ENCODE results near the gene GGCX.
"Not testable (repeated sequence)": the region's sequence is repeated elsewhere in the genome, so short reads cannot be mapped to it uniquely, and the experiment has no call there.

The GGCX gene

GRCh38 chr2:85561280-85562212 is at the start of gene GGCX:
Gene GGCX (minus strand): TSS chr2:85561493. CDS start chr2:85561428, 65 bp downstream.
- peak; percentile 89 to 94 (median 93) for DNase-seq (ENCODE audit: low read depth in 2 of 3, low spot score in 1 of 3)

GRCh38 chr2:85607268-85608215 is 46.2 kb upstream of the GGCX start:
- no peak for DNase-seq (ENCODE audit: low read depth in 2 of 3, low spot score in 1 of 3)

- DNase-seq (ENCODE audit: low read depth in 2 of 3, low spot score in 1 of 3) = no peak
Measured at GRCh38 chr2:85606116-85606455, 44.8 kb upstream of the GGCX start.

GRCh38 chr2:85605406-85606115 is 44.3 kb upstream of the GGCX start:
- DNase-seq (ENCODE audit: low read depth in 2 of 3, low spot score in 1 of 3) = no peak

GRCh38 chr2:85604568-85605339 is 43.5 kb upstream of the GGCX start:
- no peak for DNase-seq (ENCODE audit: low read depth in 2 of 3, low spot score in 1 of 3)

- DNase-seq (ENCODE audit: low read depth in 2 of 3, low spot score in 1 of 3) = not testable (repeated sequence)
Measured at GRCh38 chr2:85604133-85604444, 42.8 kb upstream of the GGCX start.

- DNase-seq (ENCODE audit: low read depth in 2 of 3, low spot score in 1 of 3) = peak; percentile 75 to 80 (median 77)
Measured at GRCh38 chr2:85602476-85603234, 41.4 kb upstream of the GGCX start, which contains the start of gene TMEM150A. Gene TMEM150A (minus strand): TSS chr2:85602698. CDS start chr2:85601948, 750 bp downstream.

- DNase-seq (ENCODE audit: low read depth in 2 of 3, low spot score in 1 of 3) = no peak
Measured at GRCh38 chr2:85601771-85602475, 40.6 kb upstream of the GGCX start.

GRCh38 chr2:85600951-85601770 is 39.9 kb upstream of the GGCX start:
- no peak for DNase-seq (ENCODE audit: low read depth in 2 of 3, low spot score in 1 of 3)

GRCh38 chr2:85600235-85600575 is 38.9 kb upstream of the GGCX start:
- DNase-seq (ENCODE audit: low read depth in 2 of 3, low spot score in 1 of 3) = no peak

GRCh38 chr2:85599468-85600234 is 38.4 kb upstream of the GGCX start:
- DNase-seq (ENCODE audit: low read depth in 2 of 3, low spot score in 1 of 3) = no peak

GRCh38 chr2:85598594-85599340 is 37.5 kb upstream of the GGCX start:
- no peak for DNase-seq (ENCODE audit: low read depth in 2 of 3, low spot score in 1 of 3)

- DNase-seq (ENCODE audit: low read depth in 2 of 3, low spot score in 1 of 3) = no peak
Measured at GRCh38 chr2:85597241-85597640, 35.9 kb upstream of the GGCX start.

- no peak for DNase-seq (ENCODE audit: low read depth in 2 of 3, low spot score in 1 of 3)
Measured at GRCh38 chr2:85596486-85597143, 35.3 kb upstream of the GGCX start.

- DNase-seq (ENCODE audit: low read depth in 2 of 3, low spot score in 1 of 3) = no peak
Measured at GRCh38 chr2:85596026-85596333, 34.7 kb upstream of the GGCX start.

GRCh38 chr2:85595301-85596025 is 34.2 kb upstream of the GGCX start, which contains the start of gene RNF181:
Gene RNF181 (plus strand): TSS chr2:85595745. CDS start chr2:85595764, 19 bp downstream.
- peak; percentile 84 to 86 (median 85) for DNase-seq (ENCODE audit: low read depth in 2 of 3, low spot score in 1 of 3)
